HepG2 (cell line): ENCODE results near the gene C9orf43. TPM values are rescaled to one million over a fixed set of nuclear protein-coding genes. Genes with fewer than 3 reads are reported as not detected.
A peak's percentile ranks its signal among the peaks of the same experiment; 100 is the strongest.
"Not testable (repeated sequence)": the region's sequence is repeated elsewhere in the genome, so short reads cannot be mapped to it uniquely, and the experiment has no call there.

Experiments used
- ATAC-seq: fragments of 200-7000 bp; cut with Tn5 transposase; 3 replicates; pipeline ENCODE4 v1.9.1; 2020; ENCODE audit warnings: mild to moderate bottlenecking, moderate library complexity
- BruUV-seq: library from RNA; stranded (reverse); fragments of 400-500 nt; replicated peaks from 2 replicates; lab custom pipeline; 2021; lab: Mats Ljungman, UMichigan
- CTCF ChIA-PET: fragments of 300-600 bp; formaldehyde crosslinking; extraction: SDS; loops from one replicate; lab custom pipeline; 2021; ENCODE audit warnings: low total read pairs, inconsistent platforms, low intra/inter-chr PET ratio; lab: Yijun Ruan, JAX
- POLR2A ChIA-PET: fragments of 350-600 bp; sonication (Branson Sonifier 250); formaldehyde crosslinking; loops from one replicate; lab custom pipeline; 2020; ENCODE audit warnings: antibody characterized with exemption, inconsistent platforms; lab: Yijun Ruan, JAX
- DNase-seq: peaks from one replicate; pipeline ENCODE4 v3.0.0-alpha.2; 2015; ENCODE audit warnings: low spot score
- FAIRE-seq: peaks from 3 replicates; lab custom pipeline; 2011; peaks lifted over from hg19 to GRCh38; lab: Jason Lieb, UNC
- H2AFZ ChIP-seq: one replicate; pipeline ENCODE4 v1.6.1; 2011; ENCODE audit warnings: low read length, inconsistent platforms
- H3K27ac ChIP-seq: fragments of 300-600 bp; 3 replicates; pipeline ENCODE4 v1.8.0; 2011; ENCODE audit warnings: mixed run types, mild to moderate bottlenecking, mixed read lengths, low read length, inconsistent platforms; ENCODE audit not compliant: insufficient read depth; ENCODE audit errors: extremely low read length
- H3K27me3 ChIP-seq, 2 experiments: fragments of 200-600 bp in 1 of 2; 2 replicates in 1 of 2; 3 replicates in 1 of 2; pipeline versions ENCODE4 v1.6.0 to v1.8.0; 2011; ENCODE audit warnings: low read length in 2 of 2, mild to moderate bottlenecking in 2 of 2, moderate library complexity in 2 of 2, inconsistent platforms in 1 of 2; ENCODE audit not compliant: insufficient read depth in 2 of 2, control insufficient read depth in 1 of 2
- H3K36me3 ChIP-seq, 2 experiments: fragments of 200-600 bp in 1 of 2; replicated peaks in 1 of 2; 2 replicates in 1 of 2; 3 replicates in 1 of 2; pipeline versions ENCODE4 v1.5.1 to v1.8.0; 2011; ENCODE audit warnings: low read length in 2 of 2, inconsistent platforms in 1 of 2; ENCODE audit not compliant: insufficient read depth in 2 of 2, control insufficient read depth in 1 of 2
- H3K4me1 ChIP-seq: 2 replicates; pipeline ENCODE4 v1.5.1; 2012; ENCODE audit warnings: low read length, inconsistent platforms; ENCODE audit not compliant: insufficient read depth
- H3K4me2 ChIP-seq: 2 replicates; pipeline ENCODE4 v1.6.0; 2011; ENCODE audit warnings: low read depth, low read length, inconsistent platforms
- H3K4me3 ChIP-seq, 3 experiments: fragments of 200-600 bp in 1 of 3; sonication (generic), shearing (Covaris generic) in 1 of 3; replicated peaks in 1 of 3; 2 replicates each; pipeline ENCODE4 v1.5.1; 2011 to 2016; ENCODE audit warnings: low read length in 3 of 3, inconsistent platforms in 2 of 3, low read depth in 2 of 3, mild to moderate bottlenecking in 2 of 3, control low read depth in 1 of 3, mixed read lengths in 1 of 3; ENCODE audit not compliant: insufficient read depth in 1 of 3
- H3K79me2 ChIP-seq: one replicate; pipeline ENCODE4 v1.6.1; 2011; ENCODE audit warnings: low read length, inconsistent platforms; ENCODE audit not compliant: insufficient read depth
- H3K9ac ChIP-seq: 2 replicates; pipeline ENCODE4 v1.6.0; 2011; ENCODE audit warnings: mild to moderate bottlenecking, low read depth, low read length, inconsistent platforms; ENCODE audit not compliant: insufficient read depth
- H3K9me3 ChIP-seq: 2 replicates; pipeline ENCODE4 v1.5.1; 2012; ENCODE audit warnings: mild to moderate bottlenecking, low read length
- H4K20me1 ChIP-seq: 2 replicates; pipeline ENCODE4 v1.6.0; 2011; ENCODE audit warnings: inconsistent platforms, mild to moderate bottlenecking, low read length, moderate library complexity; ENCODE audit not compliant: insufficient read depth
- ARID4A ChIP-seq: sonication (generic); formaldehyde crosslinking; IDR thresholded peaks from 2 replicates; pipeline ENCODE4 v1.5.0; 2020; ENCODE audit warnings: mild to moderate bottlenecking, missing genetic modification reagents, borderline replicate concordance
- BRD4 ChIP-seq: sonication (generic); formaldehyde crosslinking; IDR thresholded peaks from 2 replicates; pipeline ENCODE4 v1.4.0; 2020; ENCODE audit warnings: missing genetic modification reagents
- CREM ChIP-seq, 2 experiments: sonication (generic) in 1 of 2; formaldehyde crosslinking in 1 of 2; IDR thresholded peaks; 2 replicates each; pipeline versions ENCODE4 v1.4.0 to v1.6.1; 2016 to 2020; ENCODE audit warnings: antibody characterized with exemption in 1 of 2, mild to moderate bottlenecking in 1 of 2, missing genetic modification reagents in 1 of 2
- E2F2 ChIP-seq: sonication (generic); formaldehyde crosslinking; IDR thresholded peaks from 2 replicates; pipeline ENCODE4 v1.4.0; 2020; ENCODE audit warnings: missing genetic modification reagents, borderline replicate concordance
- MIXL1 ChIP-seq: IDR thresholded peaks from 2 replicates; pipeline ENCODE4 v1.6.1; 2016
- MYC ChIP-seq: sonication (generic); formaldehyde crosslinking; IDR thresholded peaks from 2 replicates; pipeline ENCODE4 v1.9.0; 2021; ENCODE audit warnings: missing genetic modification reagents, borderline replicate concordance
- ONECUT2 ChIP-seq: sonication (generic); formaldehyde crosslinking; IDR thresholded peaks from 2 replicates; pipeline ENCODE4 v1.4.0; 2020; ENCODE audit warnings: missing genetic modification reagents
- RXRA ChIP-seq: sonication (generic); formaldehyde crosslinking; IDR thresholded peaks from 2 replicates; pipeline ENCODE4 v1.5.1; 2020; ENCODE audit warnings: missing genetic modification reagents
- SAP130 ChIP-seq: IDR thresholded peaks from 2 replicates; pipeline ENCODE4 v1.6.1; 2016; ENCODE audit warnings: low read depth
- SRY ChIP-seq: sonication (generic); formaldehyde crosslinking; IDR thresholded peaks from 2 replicates; pipeline ENCODE4 v1.8.0; 2022; ENCODE audit warnings: mild to moderate bottlenecking, missing genetic modification reagents
- ZNF580 ChIP-seq: IDR thresholded peaks from 2 replicates; pipeline ENCODE4 v1.6.1; 2016; ENCODE audit warnings: low read depth, borderline replicate concordance
- ZNF687 ChIP-seq: sonication (generic); formaldehyde crosslinking; IDR thresholded peaks from 2 replicates; pipeline ENCODE4 v1.5.1; 2020; ENCODE audit warnings: mild to moderate bottlenecking, missing genetic modification reagents, moderate library complexity
- WGBS: methylation state at CpG from one replicate; pipeline ENCODE4 v1.1.6; 2017; ENCODE audit warnings: low lambda C conversion rate; 5-methylcytosine and 5-hydroxymethylcytosine counted together
- in situ Hi-C: cut with HindIII; loops from 2 replicates; pipeline ENCODE4 v1.10.0; 2017; ENCODE audit warnings: low pct_unique_long_range_greater_than_20kb; ENCODE audit not compliant: extremely low pct_ligation_motif_present
- intact Hi-C: fragments of 100-400 bp; cut with micrococcal nuclease; formaldehyde crosslinking; loops from one replicate; pipeline ENCODE4 v1.10.0; 2022; ENCODE audit not compliant: unreplicated experiment
- polyA plus RNA-seq, 8 experiments: library from polyadenylated mRNA; depleted of rRNA in 3 of 8; stranded (reverse) in 7 of 8; unstranded in 1 of 8; fragments of >200 nt; fragmentation: Illumina TruSeq in 4 of 8; extraction: Trizol in 4 of 8; gene quantifications; 2 replicates each; pipeline versions ENCODE4 v1.2.1 to v1.2.3, GENCODE V29; 2011 to 2016; ENCODE audit warnings: low read depth in 4 of 8, missing spikeins in 1 of 8, mixed read lengths in 1 of 8; ENCODE audit not compliant: insufficient read depth in 1 of 8
- total RNA-seq, 5 experiments: library from RNA; depleted of rRNA; stranded (reverse); fragments of >200 nt; fragmentation: Illumina TruSeq; extraction: Trizol; gene quantifications; 2 replicates each; pipeline ENCODE4 v1.2.3, GENCODE V29; 2016; ENCODE audit warnings: low read depth in 1 of 5

Gene C9orf43
- total and polyA plus RNA-seq, 2 of the 13 experiments (the other 11 are each of a cell fraction or from before 2014, with no cell fraction given), result 0.24 to 0.31 TPM

GRCh38 chr9:113379094-113379828, 31.3 kb upstream of the C9orf43 start:
- POLR2A ChIA-PET, result interaction anchor here (0.9 to 1.3 kb wide), 3 partner anchors 9 to 19 kb away, joined by 3 to 4 read pairs (median 4); no protein-coding TSS in a partner anchor
- intact Hi-C loops; ATAC-seq; H3K36me3 ChIP-seq; DNase-seq; FAIRE-seq; BruUV-seq; CTCF ChIA-PET; H4K20me1 ChIP-seq; H3K27me3 ChIP-seq; H2AFZ ChIP-seq; H3K9me3 ChIP-seq; in situ Hi-C loops; TF ChIP-seq CREM (CRISPR knock-in tag; IDR thresholded peaks at IDR 0.05): not testable (repeated sequence)
- Histone ChIP-seq H3K9ac (peak overlapping the region; percentile 39), H3K27ac (peak overlapping the region; percentile 83), H3K79me2 (peaks cover 15% of the 10 kb centered on the region), H3K4me1 (peaks cover 86% of the 10 kb centered on the region), H3K4me2 (peak overlapping the region; percentile 91), H3K4me3 (peak overlapping the region in 2 of 3 experiments; percentile 33 to 41; a peak in 4 of 6 replicates)
- WGBS, result 19% methylated on average over 24 of the region's 24 CpGs
- peak; percentile 34; the same call in 1 of the 2 replicates for TF ChIP-seq SAP130 (CRISPR knock-in tag)
- peak; percentile 61; the same call in 1 of the 2 replicates for TF ChIP-seq BRD4 (CRISPR knock-in tag)
- TF ChIP-seq ZNF687 (CRISPR knock-in tag), result peak; percentile 77
- 0 out of 2 replicates have a peak, but pooled peaks have one; percentile 43 for TF ChIP-seq MYC
- 0 out of 2 replicates have a peak, but pooled peaks have one; percentile 7 for TF ChIP-seq SRY (CRISPR knock-in tag)
- peak; percentile 17; the same call in 1 of the 2 replicates for TF ChIP-seq ARID4A
- TF ChIP-seq ZNF580 (CRISPR knock-in tag), result 0 out of 2 replicates have a peak, but pooled peaks have one; percentile 16
- 0 out of 2 replicates have a peak, but pooled peaks have one; percentile 13 for TF ChIP-seq MIXL1
- TF ChIP-seq RXRA (CRISPR knock-in tag), result 0 out of 2 replicates have a peak, but pooled peaks have one; percentile 43
- TF ChIP-seq CREM (IDR thresholded peaks at IDR 0.05), result peak; percentile 21; the same call in 1 of the 2 replicates
- TF ChIP-seq ONECUT2 (CRISPR knock-in tag), result peak; percentile 62
- TF ChIP-seq E2F2 (CRISPR knock-in tag), result 0 out of 2 replicates have a peak, but pooled peaks have one; percentile 30
